Nephron (organoid): ENCODE results near the gene ROGDI.

Experiments used
- H3K27ac Mint-ChIP-seq, 3 experiments: 2 replicates each; pipeline ENCODE4 v1.8.0; 2020; ENCODE audit warnings: mixed read lengths in 3 of 3, mild to moderate bottlenecking in 2 of 3, moderate library complexity in 1 of 3
- H3K27me3 Mint-ChIP-seq: 2 replicates; pipeline ENCODE4 v1.8.0; 2021; ENCODE audit warnings: low read depth, mild to moderate bottlenecking, moderate library complexity, mixed read lengths
- H3K36me3 Mint-ChIP-seq: 2 replicates; pipeline ENCODE4 v1.8.0; 2020; ENCODE audit warnings: low read depth, mixed read lengths
- H3K4me1 Mint-ChIP-seq: 2 replicates; pipeline ENCODE4 v1.8.0; 2020; ENCODE audit warnings: mixed read lengths
- H3K4me3 Mint-ChIP-seq, 3 experiments: 2 replicates each; pipeline ENCODE4 v1.8.0; 2020; ENCODE audit warnings: mild to moderate bottlenecking in 3 of 3, mixed read lengths in 3 of 3, moderate library complexity in 2 of 3
- H3K9me3 Mint-ChIP-seq: 2 replicates; pipeline ENCODE4 v1.8.0; 2020; ENCODE audit warnings: mixed read lengths
- TF ChIP-seq, protein P1 (sequence below), 3 experiments: fragments of 200-600 bp; sonication (generic); IDR thresholded peaks; one replicate each; pipeline ENCODE4 v1.5.0; 2021; ENCODE audit warnings: antibody characterized with exemption in 3 of 3; ENCODE audit not compliant: unreplicated experiment in 3 of 3

Gene ROGDI

DNA sequence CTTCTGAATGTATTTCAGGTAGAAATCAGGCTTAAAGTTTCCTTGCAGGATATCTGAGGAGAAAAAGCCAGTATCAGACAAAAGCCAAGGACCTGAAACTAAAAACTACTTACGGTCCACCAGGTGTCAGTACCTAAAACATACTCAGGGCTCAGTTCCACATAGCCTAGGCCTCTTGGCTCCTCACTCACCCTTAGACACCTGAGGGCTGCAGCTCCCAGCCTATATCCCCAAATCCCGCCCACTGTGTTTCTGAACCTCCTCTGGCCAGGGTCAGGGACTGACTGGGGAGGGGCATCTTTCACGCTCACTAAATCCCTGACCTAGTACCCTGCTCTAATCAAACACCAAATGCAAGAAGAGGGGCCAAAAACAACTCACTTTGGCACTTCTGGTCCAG, 8.8 kb upstream of the ROGDI start:
- no peaks in the 10 kb centered on the region for H3K9me3 Mint-ChIP-seq
- TF ChIP-seq, protein P1, sequence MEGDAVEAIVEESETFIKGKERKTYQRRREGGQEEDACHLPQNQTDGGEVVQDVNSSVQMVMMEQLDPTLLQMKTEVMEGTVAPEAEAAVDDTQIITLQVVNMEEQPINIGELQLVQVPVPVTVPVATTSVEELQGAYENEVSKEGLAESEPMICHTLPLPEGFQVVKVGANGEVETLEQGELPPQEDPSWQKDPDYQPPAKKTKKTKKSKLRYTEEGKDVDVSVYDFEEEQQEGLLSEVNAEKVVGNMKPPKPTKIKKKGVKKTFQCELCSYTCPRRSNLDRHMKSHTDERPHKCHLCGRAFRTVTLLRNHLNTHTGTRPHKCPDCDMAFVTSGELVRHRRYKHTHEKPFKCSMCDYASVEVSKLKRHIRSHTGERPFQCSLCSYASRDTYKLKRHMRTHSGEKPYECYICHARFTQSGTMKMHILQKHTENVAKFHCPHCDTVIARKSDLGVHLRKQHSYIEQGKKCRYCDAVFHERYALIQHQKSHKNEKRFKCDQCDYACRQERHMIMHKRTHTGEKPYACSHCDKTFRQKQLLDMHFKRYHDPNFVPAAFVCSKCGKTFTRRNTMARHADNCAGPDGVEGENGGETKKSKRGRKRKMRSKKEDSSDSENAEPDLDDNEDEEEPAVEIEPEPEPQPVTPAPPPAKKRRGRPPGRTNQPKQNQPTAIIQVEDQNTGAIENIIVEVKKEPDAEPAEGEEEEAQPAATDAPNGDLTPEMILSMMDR (IDR thresholded peaks at IDR 0.05; ENCODE audit: unreplicated experiment in 3 of 3) = no peak
- H3K4me3 Mint-ChIP-seq = no peak overlapping the region
- no peaks in the 10 kb centered on the region for H3K27me3 Mint-ChIP-seq
- no peaks in the 10 kb centered on the region for H3K4me1 Mint-ChIP-seq
- peaks cover 57% of the 10 kb centered on the region for H3K36me3 Mint-ChIP-seq
- H3K27ac Mint-ChIP-seq = no peak overlapping the region

DNA sequence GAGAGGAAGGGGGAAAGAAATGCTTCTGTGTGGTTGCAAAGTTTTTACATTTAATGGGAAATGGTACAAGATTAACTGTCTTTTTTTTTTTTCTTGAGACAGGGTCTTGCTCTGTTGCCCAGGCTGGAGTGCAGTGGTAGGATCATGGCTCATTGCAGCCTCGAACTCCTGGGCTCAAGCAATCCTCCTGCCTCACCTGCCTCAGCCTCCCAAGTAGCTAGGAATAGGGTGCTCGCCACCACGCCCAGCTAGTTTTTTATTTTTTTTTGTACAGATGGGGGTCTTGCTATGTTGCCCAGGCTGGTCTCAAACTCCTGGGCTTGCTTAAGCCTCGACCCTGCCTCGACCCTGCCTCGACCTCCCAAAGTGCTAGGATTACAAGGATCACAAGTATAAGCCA, 3.8 kb upstream of the ROGDI start:
- H3K36me3 Mint-ChIP-seq = peaks cover 34% of the 10 kb centered on the region

DNA sequence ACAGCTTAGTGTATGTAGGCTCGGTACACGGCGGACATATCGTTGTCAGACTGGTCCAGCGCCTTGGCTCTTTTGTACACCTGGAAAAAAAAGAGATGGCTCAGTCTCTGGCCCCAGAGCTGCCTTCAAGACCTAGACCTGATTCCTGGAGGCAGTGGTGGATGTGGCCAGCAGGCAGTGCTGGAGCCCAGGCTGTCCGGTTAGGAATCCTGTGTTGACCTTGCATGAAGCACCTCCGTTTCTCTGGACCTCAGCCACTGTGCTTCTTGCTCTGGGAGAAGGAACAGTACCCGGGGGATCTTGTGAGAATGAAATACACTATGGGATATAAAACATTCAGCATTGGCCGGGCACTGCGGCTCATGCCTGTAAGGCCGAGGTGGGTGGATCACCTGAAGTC, 2.8 kb upstream of the ROGDI start:
- Mint-ChIP-seq H3K27me3 (no peaks in the 10 kb centered on the region), H3K36me3 (peaks cover 30% of the 10 kb centered on the region), H3K4me3 (peak overlapping the region in 1 of 3 experiments; percentile 15), H3K27ac (peak overlapping the region; percentile 55 to 94 (median 64)), H3K4me1 (peaks cover 20% of the 10 kb centered on the region), H3K9me3 (no peaks in the 10 kb centered on the region)
- TF ChIP-seq, protein P1 (IDR thresholded peaks at IDR 0.05; ENCODE audit: unreplicated experiment in 3 of 3) = no peak

More for the DNA sequence above, 3.8 kb upstream of the ROGDI start:
- TF ChIP-seq, protein P1 (IDR thresholded peaks at IDR 0.05; ENCODE audit: unreplicated experiment in 3 of 3) = no peak
- Mint-ChIP-seq H3K4me1 (peaks cover 15% of the 10 kb centered on the region), H3K4me3 (no peak overlapping the region), H3K27me3 (no peaks in the 10 kb centered on the region), H3K27ac (no peak overlapping the region), H3K9me3 (no peaks in the 10 kb centered on the region)

DNA sequence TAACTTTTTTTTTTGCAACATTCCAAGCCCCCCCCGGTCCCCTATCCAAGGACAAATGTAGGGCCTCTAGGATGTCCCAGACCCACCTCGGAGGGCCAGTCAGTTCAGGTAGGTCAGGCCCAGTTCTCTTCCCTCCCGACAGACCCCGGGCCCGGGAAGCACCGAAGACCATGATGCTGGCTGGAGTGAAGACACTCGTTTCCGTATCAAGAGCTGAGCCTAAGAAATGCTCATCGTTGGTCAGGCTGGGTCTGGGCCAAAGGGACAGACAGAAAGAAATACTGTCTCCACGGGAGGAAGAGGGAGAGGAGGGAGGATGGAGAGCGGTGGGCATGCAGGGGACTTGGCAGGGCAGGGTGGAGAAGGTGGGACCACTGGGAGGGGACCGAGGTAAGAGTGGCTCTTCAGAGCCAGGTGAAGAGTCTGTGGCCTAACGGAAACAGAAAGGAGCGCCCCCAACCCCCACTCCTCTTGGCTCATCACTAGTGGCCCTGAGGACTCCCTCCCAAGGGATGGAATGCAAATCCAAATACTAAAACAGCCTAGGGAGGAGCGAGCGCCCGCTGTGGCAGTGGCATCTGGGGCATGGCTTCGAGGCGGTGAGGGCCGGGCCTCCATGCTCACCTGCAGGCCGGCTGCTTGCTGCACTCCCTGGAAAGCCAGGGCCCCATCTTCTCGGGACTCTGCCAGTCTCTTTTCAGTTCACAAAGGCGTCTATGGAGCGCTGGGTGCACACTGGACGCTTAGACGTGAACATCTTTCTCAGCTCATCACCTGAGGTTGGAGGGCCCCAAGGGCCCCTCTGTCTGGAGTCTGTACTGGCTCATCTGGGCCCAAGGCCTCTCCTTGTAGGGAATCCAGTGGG, 1.7 kb upstream of the ROGDI start:
- H3K36me3 Mint-ChIP-seq = peaks cover 26% of the 10 kb centered on the region
- H3K4me1 Mint-ChIP-seq = peaks cover 20% of the 10 kb centered on the region
- peak overlapping the region; percentile 88 to 91 (median 89) for H3K4me3 Mint-ChIP-seq
- peak overlapping the region; percentile 91 to 99 (median 94) for H3K27ac Mint-ChIP-seq
- H3K9me3 Mint-ChIP-seq = no peaks in the 10 kb centered on the region
- TF ChIP-seq, protein P1 (IDR thresholded peaks at IDR 0.05; ENCODE audit: unreplicated experiment in 3 of 3) = no peak
- no peaks in the 10 kb centered on the region for H3K27me3 Mint-ChIP-seq

DNA sequence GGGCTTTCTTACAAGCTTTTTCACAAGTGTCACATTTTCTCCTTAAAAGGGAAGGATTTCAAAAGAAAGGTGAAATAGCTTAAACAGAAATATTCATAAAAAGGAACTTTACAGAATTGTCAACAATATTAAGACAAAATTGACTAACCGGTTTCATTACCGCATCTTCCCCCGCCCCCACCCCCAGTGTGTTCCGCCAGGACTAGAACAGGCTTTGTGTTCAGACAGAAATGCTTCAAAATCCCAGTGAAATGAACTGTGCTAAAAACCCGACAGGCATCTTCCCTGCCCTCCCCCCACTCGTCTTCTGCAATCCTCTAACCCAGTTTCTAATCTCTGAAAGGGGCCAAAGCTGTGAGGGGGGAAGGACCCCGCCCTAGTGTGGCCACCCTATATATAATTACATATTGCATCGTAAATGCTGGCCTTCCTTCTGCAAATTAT, 990 bp upstream of the ROGDI start:
- Mint-ChIP-seq H3K9me3 (no peaks in the 10 kb centered on the region), H3K27me3 (no peaks in the 10 kb centered on the region), H3K4me1 (peaks cover 20% of the 10 kb centered on the region), H3K4me3 (peak overlapping the region; percentile 88 to 91 (median 89)), H3K36me3 (peaks cover 22% of the 10 kb centered on the region), H3K27ac (peak overlapping the region; percentile 88 to 94 (median 93))
- TF ChIP-seq, protein P1 (IDR thresholded peaks at IDR 0.05; ENCODE audit: unreplicated experiment in 3 of 3) = no peak
